HFF-Myc (cell line): Measurements from ENCODE around the gene CDH15.
"Not testable (repeated sequence)": the region's sequence is repeated elsewhere in the genome, so short reads cannot be mapped to it uniquely, and the experiment has no call there.

ENCODE experiments used
- DNase-seq: peaks from one replicate; pipeline ENCODE4 v3.0.0-alpha.2; 2011; ENCODE audit warnings: low read depth; ENCODE audit errors: extremely low read depth
- H3K4me3 ChIP-seq: replicated peaks from 2 replicates; pipeline ENCODE4 v1.5.1; 2011; ENCODE audit warnings: low read depth, mild to moderate bottlenecking, control low read depth, low read length
- CTCF ChIP-seq: IDR thresholded peaks from 2 replicates; pipeline ENCODE4 v1.5.1; 2012; ENCODE audit warnings: mild to moderate bottlenecking, low read depth, low read length, control low read depth; ENCODE audit errors: missing control alignments

CDH15 gene

DNA sequence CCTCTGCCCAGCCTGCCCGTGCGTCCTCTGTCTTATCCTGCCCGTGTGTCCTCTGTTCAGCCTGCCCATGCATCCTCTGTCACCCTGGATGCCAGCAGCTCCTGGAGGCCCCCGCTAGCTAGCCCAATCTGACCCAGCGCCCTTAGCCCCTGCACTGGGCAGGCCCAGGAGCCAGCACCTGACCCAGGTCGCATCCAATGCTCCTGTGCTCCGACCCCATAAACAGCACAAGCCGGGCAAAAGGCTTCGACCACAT, 13.1 kb downstream of the CDH15 start:
- H3K4me3 ChIP-seq = no peak overlapping the region
- no peak for TF ChIP-seq CTCF
- no peak for DNase-seq

DNA sequence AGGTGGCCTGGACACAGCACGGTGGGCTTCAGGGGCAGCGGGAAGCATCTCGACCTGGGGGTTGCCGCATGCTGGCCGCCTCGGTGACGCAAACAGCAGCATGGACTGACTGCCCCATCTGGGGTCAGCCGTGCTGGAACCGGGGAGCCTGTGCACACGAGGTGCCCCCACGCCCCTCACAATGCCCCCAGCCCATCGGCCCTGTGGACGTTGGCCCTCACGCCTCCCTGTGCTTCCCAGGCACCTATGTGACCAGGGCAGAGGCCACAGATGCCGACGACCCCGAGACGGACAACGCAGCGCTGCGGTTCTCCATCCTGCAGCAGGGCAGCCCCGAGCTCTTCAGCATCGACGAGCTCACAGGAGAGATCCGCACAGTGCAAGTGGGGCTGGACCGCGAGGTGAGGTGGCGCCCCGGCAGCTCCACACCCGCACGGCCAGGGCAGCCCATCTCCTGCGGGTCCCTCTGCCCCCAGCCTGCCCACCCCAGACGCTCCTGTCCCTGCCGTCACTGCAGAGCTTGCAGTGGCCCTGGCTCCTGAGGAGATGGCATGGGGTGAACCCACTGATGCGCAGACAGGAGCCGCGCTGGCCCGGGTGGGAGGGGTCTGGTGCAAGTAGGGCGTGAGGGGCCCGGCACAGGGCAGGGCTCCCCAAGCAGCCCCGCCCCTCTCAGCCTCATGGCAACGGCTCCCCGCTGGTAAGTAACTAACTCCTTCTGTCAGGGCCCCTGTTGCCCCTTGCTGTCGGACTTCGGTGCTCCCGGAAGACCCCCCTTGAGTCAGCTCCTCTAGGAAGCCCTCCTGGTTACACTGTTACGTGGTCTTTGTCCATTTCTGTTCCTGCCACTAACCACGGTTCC, 13.6 kb downstream of the CDH15 start:
- no peak for TF ChIP-seq CTCF
- DNase-seq = no peak
- H3K4me3 ChIP-seq = no peak overlapping the region

GRCh38 chr16:89185887-89186592, 14.5 kb downstream of the CDH15 start:
- DNase-seq, H3K4me3 ChIP-seq: not testable (repeated sequence)

DNA sequence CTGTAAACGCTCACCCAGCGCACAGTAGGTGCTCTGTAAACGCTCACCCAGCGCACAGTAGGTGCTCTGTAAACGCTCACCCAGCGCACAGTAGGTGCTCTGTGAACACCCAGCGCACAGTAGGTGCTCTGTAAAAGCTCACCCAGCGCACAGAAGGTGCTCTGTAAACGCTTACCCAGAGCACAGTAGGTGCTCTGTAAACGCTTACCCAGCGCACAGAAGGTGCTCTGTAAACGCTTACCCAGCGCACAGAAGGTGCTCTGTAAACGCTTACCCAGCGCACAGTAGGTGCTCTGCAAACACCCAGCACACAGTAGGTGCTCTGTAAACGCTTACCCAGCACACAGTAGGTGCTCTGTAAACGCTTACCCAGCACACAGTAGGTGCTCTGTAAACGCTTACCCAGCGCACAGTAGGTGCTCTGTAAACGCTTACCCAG, 15.1 kb downstream of the CDH15 start:
- DNase-seq, H3K4me3 ChIP-seq: not testable (repeated sequence)

- TF ChIP-seq CTCF = no peak
- H3K4me3 ChIP-seq = no peak overlapping the region
- DNase-seq = no peak
Observed at GRCh38 chr16:89187032-89187769, 15.7 kb downstream of the CDH15 start.

DNA sequence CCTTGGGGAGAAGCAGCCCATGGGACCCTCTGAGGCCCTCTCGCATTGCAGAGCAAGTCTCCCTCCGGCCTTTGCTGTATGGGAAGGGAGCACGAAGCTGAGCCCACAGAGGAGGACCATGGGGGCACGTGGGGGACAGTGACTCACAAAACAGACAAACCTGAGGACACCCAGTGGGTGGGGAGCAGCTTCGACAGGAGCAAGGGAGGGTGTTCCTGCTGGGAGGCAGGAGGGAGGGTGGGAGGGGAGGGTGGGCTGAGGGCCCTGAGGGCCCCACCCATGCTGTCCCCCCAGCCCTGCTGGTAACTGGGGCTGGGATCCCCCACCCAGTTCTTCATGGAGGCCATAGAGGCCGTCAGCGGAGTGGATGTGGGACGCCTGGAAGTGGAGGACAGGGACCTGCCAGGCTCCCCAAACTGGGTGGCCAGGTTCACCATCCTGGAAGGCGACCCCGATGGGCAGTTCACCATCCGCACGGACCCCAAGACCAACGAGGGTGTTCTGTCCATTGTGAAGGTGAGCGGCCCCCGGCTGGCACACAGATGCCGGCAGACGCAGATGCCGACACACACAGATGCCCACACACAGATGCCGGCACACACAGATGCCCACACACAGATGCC, 16.3 kb downstream of the CDH15 start:
- no peak for TF ChIP-seq CTCF
- no peak overlapping the region for H3K4me3 ChIP-seq
- DNase-seq = no peak

- not testable (repeated sequence) for DNase-seq, H3K4me3 ChIP-seq
Observed at GRCh38 chr16:89188471-89189357, 17.2 kb downstream of the CDH15 start.
